Spleen (tissue), 11 donors: ENCODE results near the gene SLC39A11. TPM values are rescaled to one million over a fixed set of nuclear protein-coding genes. Genes with fewer than 3 reads are reported as not detected.

ENCODE experiments used
- DNase-seq: peaks from one replicate; pipeline ENCODE4 v3.0.0-alpha.2; 2020
- H3K27ac ChIP-seq, 8 donors: fragments of 200-600 bp; sonication (generic) in 7 of 8; 1 replicate in 4 of 8; 2 replicates in 4 of 8; pipeline versions ENCODE4 v1.5.0 to v1.8.0; 2016 to 2021; ENCODE audit warnings: inconsistent platforms in 4 of 8, mild to moderate bottlenecking in 4 of 8, moderate library complexity in 1 of 8
- H3K27me3 ChIP-seq, 7 donors: fragments of 200-600 bp; sonication (generic) in 6 of 7; replicated peaks in 1 of 7; 1 replicate in 4 of 7; 2 replicates in 3 of 7; pipeline versions ENCODE4 v1.5.0 to v1.8.0; 2016 to 2021; ENCODE audit warnings: inconsistent platforms in 3 of 7, mild to moderate bottlenecking in 1 of 7
- H3K36me3 ChIP-seq, 6 donors: fragments of 200-600 bp; sonication (generic) in 5 of 6; 1 replicate in 4 of 6; 2 replicates in 2 of 6; pipeline versions ENCODE4 v1.5.0 to v1.8.0; 2016 to 2021; ENCODE audit warnings: inconsistent platforms in 2 of 6
- H3K4me1 ChIP-seq, 6 donors: fragments of 200-600 bp; sonication (generic) in 5 of 6; 1 replicate in 3 of 6; 2 replicates in 3 of 6; pipeline versions ENCODE4 v1.5.0 to v1.8.0; 2016 to 2021; ENCODE audit warnings: inconsistent platforms in 3 of 6
- H3K4me3 ChIP-seq, 8 donors: fragments of 200-600 bp; sonication (generic) in 7 of 8; 1 replicate in 4 of 8; 2 replicates in 4 of 8; pipeline versions ENCODE4 v1.5.0 to v1.8.0; 2016 to 2021; ENCODE audit warnings: inconsistent platforms in 4 of 8, mild to moderate bottlenecking in 4 of 8, moderate library complexity in 2 of 8
- H3K9me3 ChIP-seq, 8 donors: fragments of 200-600 bp; sonication (generic) in 7 of 8; 1 replicate in 4 of 8; 2 replicates in 4 of 8; pipeline versions ENCODE4 v1.5.0 to v1.8.0; 2016 to 2021; ENCODE audit warnings: inconsistent platforms in 4 of 8
- CTCF ChIP-seq, 11 experiments: fragments of 200-600 bp in 7 of 11; fragments of 450-650 bp in 4 of 11; sonication (generic) in 4 of 11; IDR thresholded peaks in 8 of 11; conservative IDR thresholded peaks in 3 of 11; 1 replicate in 7 of 11; 2 replicates in 4 of 11; pipeline versions ENCODE4 v1.4.0 to v1.8.0; 2016 to 2021; ENCODE audit warnings: antibody characterized with exemption in 11 of 11, inconsistent platforms in 4 of 11, mild to moderate bottlenecking in 1 of 11
- POLR2A ChIP-seq, 3 donors: fragments of 450-650 bp; IDR thresholded peaks; one replicate each; pipeline ENCODE4 v1.5.1; 2017; ENCODE audit warnings: antibody characterized with exemption in 3 of 3, mild to moderate bottlenecking in 1 of 3
- POLR2AphosphoS5 ChIP-seq, 3 donors: sonication (generic); formaldehyde crosslinking; IDR thresholded peaks; one replicate each; pipeline ENCODE4 v1.5.1; 2017; ENCODE audit warnings: antibody characterized with exemption in 3 of 3
- WGBS, 5 donors: extraction: QIAGEN DNeasy Blood & Tissue Kit in 3 of 5; methylation state at CpG; one replicate each; pipeline versions ENCODE4 v1.1.5 to v1.1.7; 2013 to 2018; 5-methylcytosine and 5-hydroxymethylcytosine counted together
- intact Hi-C: fragments of 100-400 bp; cut with DNase I; formaldehyde crosslinking; loops from one replicate; pipeline ENCODE4 v1.15.0; 2023; ENCODE audit warnings: low total_unique reads
- polyA plus RNA-seq, 3 donors: library from polyadenylated mRNA; stranded (reverse); fragments of 200-250 nt; gene quantifications; one replicate each; pipeline ENCODE4 v1.2.1, GENCODE V29; 2013
- total RNA-seq, 7 donors: library from RNA; depleted of rRNA in 3 of 7; stranded (reverse); fragments of >200 nt in 3 of 7; fragmentation: NEBNext Ultra II Directional in 4 of 7; extraction: Animal tissue kit (Norgen Biotek cat#: 25700) in 4 of 7; gene quantifications; one replicate each; pipeline versions ENCODE4 v1.1.0 to v1.2.1, GENCODE V29; 2016 to 2021
- donor health status: healthy with polysubstance abuse.
- donor health status: DM: no; HTN: no; CAD: no; lungs with moderate emphysema.
- donor health status: DM: no; HTN: no; CAD: no.
- donor health status: Bipolar disorder and iron deficiency.
- donor health status: healthy.
- donor health status: DM: no; HTN: no; CAD: no.
- donor health status: DM: yes; HTN: yes; CAD: no.

Gene SLC39A11
- total and polyA plus RNA-seq, 10 donors = 4.1 to 45.2 (median 27.8) TPM

- Histone ChIP-seq H3K27me3 (no peaks in the 10 kb centered on the region), H3K27ac (no peak overlapping the region), H3K9me3 (peaks cover 0 to 12% (median 4%) of the 10 kb centered on the region in 8 donors), H3K4me1 (no peaks in the 10 kb centered on the region), H3K4me3 (no peak overlapping the region), H3K36me3 (peaks cover 0 to 90% (median 34%) of the 10 kb centered on the region in 6 donors)
- TF ChIP-seq POLR2A (IDR thresholded peaks at IDR 0.05) (no peak), CTCF (IDR thresholded peaks at IDR 0.05 in 8 of 11, conservative IDR thresholded peaks at IDR 0.05 in 3 of 11) (no peak), POLR2AphosphoS5 (IDR thresholded peaks at IDR 0.05) (no peak)
- no peak for DNase-seq
- intact Hi-C loops = no loop called here
- 42 to 62% (median 42%) methylated on average over 3 of the region's 3 CpGs for WGBS, 5 donors
These were observed 9.1 kb downstream of the SLC39A11 start for GRCh38 chr17:73083432-73083831.

GRCh38 chr17:73074566-73074965, 17.9 kb downstream of the SLC39A11 start:
- Histone ChIP-seq H3K27me3 (no peaks in the 10 kb centered on the region), H3K9me3 (no peaks in the 10 kb centered on the region), H3K4me1 (peaks cover 0 to 38% (median 0%) of the 10 kb centered on the region in 6 donors), H3K4me3 (no peak overlapping the region), H3K27ac (peak overlapping the region in 1 of 8 donors; percentile 37), H3K36me3 (peaks cover 0 to 67% (median 0%) of the 10 kb centered on the region in 6 donors)
- intact Hi-C loops = no loop called here
- TF ChIP-seq CTCF (IDR thresholded peaks at IDR 0.05 in 8 of 11, conservative IDR thresholded peaks at IDR 0.05 in 3 of 11) = no peak
- TF ChIP-seq POLR2AphosphoS5 (IDR thresholded peaks at IDR 0.05) = no peak
- TF ChIP-seq POLR2A (IDR thresholded peaks at IDR 0.05) = no peak
- 76 to 93% (median 91%) methylated on average over 2 of the region's 2 CpGs for WGBS, 5 donors
- DNase-seq = no peak

GRCh38 chr17:73072219-73072962, 20.1 kb downstream of the SLC39A11 start:
- Histone ChIP-seq H3K4me3 (no peak overlapping the region), H3K9me3 (no peaks in the 10 kb centered on the region), H3K4me1 (peaks cover 0 to 54% (median 0%) of the 10 kb centered on the region in 6 donors), H3K36me3 (peaks cover 0 to 56% (median 0%) of the 10 kb centered on the region in 6 donors), H3K27me3 (no peaks in the 10 kb centered on the region), H3K27ac (peak overlapping the region in 1 of 8 donors; percentile 48)
- intact Hi-C loops = no loop called here
- no peak for DNase-seq
- 53 to 70% (median 63%) methylated on average over 14 of the region's 14 CpGs for WGBS, 5 donors
- no peak for TF ChIP-seq CTCF (IDR thresholded peaks at IDR 0.05 in 8 of 11, conservative IDR thresholded peaks at IDR 0.05 in 3 of 11)
- no peak for TF ChIP-seq POLR2A (IDR thresholded peaks at IDR 0.05)
- TF ChIP-seq POLR2AphosphoS5 (IDR thresholded peaks at IDR 0.05) = no peak
